ENCODE results near the gene SUPT3H. TPM values are rescaled to one million over a fixed set of nuclear protein-coding genes. Genes with fewer than 3 reads are reported as not detected.

The SUPT3H gene
- polyA plus RNA-seq, 1 experiment: 8.7 TPM

- Histone ChIP-seq H3K27me3 (ENCODE audit: control insufficient read depth, insufficient read depth, low read length) (no peaks in the 10 kb centered on the region), H3K4me3 (ENCODE audit: low read depth, low read length) (no peak overlapping the region), H3K27ac (ENCODE audit: low read depth, low read length) (no peak overlapping the region), H3K9me3 (ENCODE audit: control insufficient read depth, insufficient read depth, low read length) (no peaks in the 10 kb centered on the region)
- no peak for DNase-seq (ENCODE audit: low read depth, low spot score)
- POLR2A ChIA-PET: no interaction called here
- CTCF ChIA-PET: no interaction called here
- no peak for TF ChIP-seq CTCF (IDR thresholded peaks at IDR 0.05; ENCODE audit: low read depth, low read length)
Observed at GRCh38 chr6:44811456-44811855, 566.3 kb downstream of the SUPT3H start.

GRCh38 chr6:44809258-44809657, 568.5 kb downstream of the SUPT3H start:
- Histone ChIP-seq H3K27ac (ENCODE audit: low read depth, low read length) (no peak overlapping the region), H3K27me3 (ENCODE audit: control insufficient read depth, insufficient read depth, low read length) (no peaks in the 10 kb centered on the region), H3K9me3 (ENCODE audit: control insufficient read depth, insufficient read depth, low read length) (no peaks in the 10 kb centered on the region), H3K4me3 (ENCODE audit: low read depth, low read length) (no peak overlapping the region)
- TF ChIP-seq CTCF (IDR thresholded peaks at IDR 0.05; ENCODE audit: low read depth, low read length): no peak
- ChIA-PET POLR2A (no interaction called here), CTCF (interaction anchor here (0.7 kb wide), 1 partner anchor 157 kb away, joined by 3 read pairs; no protein-coding TSS in a partner anchor)
- no peak for DNase-seq (ENCODE audit: low read depth, low spot score)

- no peak for TF ChIP-seq CTCF (IDR thresholded peaks at IDR 0.05; ENCODE audit: low read depth, low read length)
- no peak for DNase-seq (ENCODE audit: low read depth, low spot score)
- ChIA-PET POLR2A (no interaction called here), CTCF (no interaction called here)
- peaks cover 4% of the 10 kb centered on the region for H3K27me3 ChIP-seq (ENCODE audit: control insufficient read depth, insufficient read depth, low read length)
- no peak overlapping the region for H3K4me3 ChIP-seq (ENCODE audit: low read depth, low read length)
- H3K27ac ChIP-seq (ENCODE audit: low read depth, low read length): no peak overlapping the region
- H3K9me3 ChIP-seq (ENCODE audit: control insufficient read depth, insufficient read depth, low read length): no peaks in the 10 kb centered on the region
Observed at GRCh38 chr6:44808148-44808547, 569.6 kb downstream of the SUPT3H start.

- Histone ChIP-seq H3K9me3 (ENCODE audit: control insufficient read depth, insufficient read depth, low read length) (no peaks in the 10 kb centered on the region), H3K4me3 (ENCODE audit: low read depth, low read length) (no peak overlapping the region), H3K27me3 (ENCODE audit: control insufficient read depth, insufficient read depth, low read length) (peaks cover 6% of the 10 kb centered on the region), H3K27ac (ENCODE audit: low read depth, low read length) (no peak overlapping the region)
- TF ChIP-seq CTCF (IDR thresholded peaks at IDR 0.05; ENCODE audit: low read depth, low read length): no peak
- ChIA-PET CTCF (interaction anchor here (1.2 kb wide), 1 partner anchor 331 kb away, joined by 3 read pairs; no protein-coding TSS in a partner anchor), POLR2A (no interaction called here)
- no peak for DNase-seq (ENCODE audit: low read depth, low spot score)
Observed at GRCh38 chr6:44806656-44807055, 571.1 kb downstream of the SUPT3H start.

DNA sequence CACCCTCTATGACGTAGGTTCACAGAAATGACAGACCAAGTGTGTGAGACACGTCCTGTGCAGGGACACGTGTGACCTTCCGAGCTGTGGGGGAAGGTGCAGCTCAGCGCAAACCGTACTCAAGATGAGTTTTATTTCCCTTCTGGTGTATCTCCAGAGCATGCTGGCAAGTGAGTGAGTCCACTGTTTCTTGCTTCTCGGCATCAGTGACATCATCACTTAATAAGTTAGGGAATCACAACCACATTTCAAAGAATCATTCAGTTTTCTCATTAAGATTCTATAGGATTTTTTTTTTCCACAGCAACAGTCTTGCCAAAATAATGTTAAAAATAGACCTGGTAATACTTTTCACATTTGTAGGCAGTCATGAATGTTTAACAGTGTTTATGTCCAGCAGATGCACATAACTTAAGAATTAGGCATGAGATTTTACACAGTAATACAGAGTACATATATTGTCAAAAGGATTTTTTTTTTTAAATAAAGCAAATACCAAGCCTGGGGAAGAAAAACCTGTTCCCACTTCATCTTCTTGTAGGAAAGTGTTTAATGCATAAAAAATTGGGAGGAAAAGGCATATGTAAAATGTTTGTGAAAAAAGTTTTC, 572.4 kb downstream of the SUPT3H start:
- no peaks in the 10 kb centered on the region for H3K9me3 ChIP-seq (ENCODE audit: control insufficient read depth, insufficient read depth, low read length)
- peak; percentile 39 for DNase-seq (ENCODE audit: low read depth, low spot score)
- POLR2A ChIA-PET: interaction anchor here (0.7 kb wide), 1 partner anchor 1141 kb away, joined by 3 read pairs; no protein-coding TSS in a partner anchor
- H3K27ac ChIP-seq (ENCODE audit: low read depth, low read length): peak overlapping the region; percentile 13
- TF ChIP-seq CTCF (IDR thresholded peaks at IDR 0.05; ENCODE audit: low read depth, low read length): no peak
- H3K4me3 ChIP-seq (ENCODE audit: low read depth, low read length): no peak overlapping the region; the same call in 1 of the 2 replicates
- peaks cover 12% of the 10 kb centered on the region for H3K27me3 ChIP-seq (ENCODE audit: control insufficient read depth, insufficient read depth, low read length)
- CTCF ChIA-PET: interaction anchor here (1.2 kb wide), 1 partner anchor 330 kb away, joined by 3 read pairs; no protein-coding TSS in a partner anchor

Data from AG04450 (cell line).